Calu3 (cell line): ENCODE results near the gene TRMT10A. TPM values are rescaled to one million over a fixed set of nuclear protein-coding genes. Genes with fewer than 3 reads are reported as not detected.
A peak's percentile ranks its signal among the peaks of the same experiment; 100 is the strongest.

Experiments
- Bru-seq: library from RNA; stranded (reverse); fragments of 400-500 nt; gene quantifications from one replicate; lab custom pipeline; 2021; lab: Mats Ljungman, UMichigan
- BruChase-seq, 2 experiments: library from RNA; stranded (reverse); fragments of 400-500 nt; gene quantifications; one replicate each; lab custom pipeline; 2021; lab: Mats Ljungman, UMichigan
- BruUV-seq: library from RNA; stranded (reverse); fragments of 400-500 nt; replicated peaks from 2 replicates; lab custom pipeline; 2021; lab: Mats Ljungman, UMichigan
- CTCF ChIA-PET: fragments of 300-600 bp; sonication (Branson Sonifier 250); formaldehyde crosslinking; loops from one replicate; lab custom pipeline; 2022; ENCODE audit warnings: antibody characterized with exemption; lab: Charles Lee
- DNase-seq: peaks from one replicate; pipeline ENCODE4 v3.0.0; 2022
- H3K27ac Mint-ChIP-seq: one replicate; pipeline ENCODE4 v1.8.0; 2022; ENCODE audit warnings: mixed read lengths; ENCODE audit not compliant: unreplicated experiment
- H3K27me3 Mint-ChIP-seq: one replicate; pipeline ENCODE4 v1.8.0; 2022; ENCODE audit warnings: mixed read lengths; ENCODE audit not compliant: unreplicated experiment
- H3K36me3 Mint-ChIP-seq: one replicate; pipeline ENCODE4 v1.8.0; 2022; ENCODE audit warnings: mild to moderate bottlenecking, moderate library complexity, mixed read lengths; ENCODE audit not compliant: insufficient read depth, unreplicated experiment
- H3K4me1 Mint-ChIP-seq: one replicate; pipeline ENCODE4 v1.8.0; 2022; ENCODE audit warnings: mild to moderate bottlenecking, low read depth, mixed read lengths; ENCODE audit not compliant: unreplicated experiment
- H3K4me3 Mint-ChIP-seq: one replicate; pipeline ENCODE4 v1.8.0; 2022; ENCODE audit warnings: mild to moderate bottlenecking, low read depth, moderate library complexity, mixed read lengths; ENCODE audit not compliant: unreplicated experiment
- H3K9me3 Mint-ChIP-seq: one replicate; pipeline ENCODE4 v1.8.0; 2022; ENCODE audit warnings: low read depth, mixed read lengths; ENCODE audit not compliant: unreplicated experiment
- intact Hi-C: fragments of 100-400 bp; cut with micrococcal nuclease; formaldehyde crosslinking; loops from one replicate; pipeline ENCODE4 v1.10.0; 2022; ENCODE audit not compliant: unreplicated experiment
- long read RNA-seq: library from polyadenylated mRNA; stranded (forward); transcript quantifications from one replicate; pipeline ENCODE4 v2.0.0, GENCODE V29; 2022
- total RNA-seq: library from RNA; stranded (reverse); gene quantifications from 2 replicates; pipeline ENCODE4 v1.2.3, GENCODE V29; 2022
- TF ChIP-seq, protein P1 (sequence below): fragments of 200-600 bp; IDR thresholded peaks from one replicate; pipeline ENCODE4 v1.8.0; 2022; ENCODE audit warnings: antibody characterized with exemption; ENCODE audit not compliant: unreplicated experiment

TRMT10A gene, protein sequence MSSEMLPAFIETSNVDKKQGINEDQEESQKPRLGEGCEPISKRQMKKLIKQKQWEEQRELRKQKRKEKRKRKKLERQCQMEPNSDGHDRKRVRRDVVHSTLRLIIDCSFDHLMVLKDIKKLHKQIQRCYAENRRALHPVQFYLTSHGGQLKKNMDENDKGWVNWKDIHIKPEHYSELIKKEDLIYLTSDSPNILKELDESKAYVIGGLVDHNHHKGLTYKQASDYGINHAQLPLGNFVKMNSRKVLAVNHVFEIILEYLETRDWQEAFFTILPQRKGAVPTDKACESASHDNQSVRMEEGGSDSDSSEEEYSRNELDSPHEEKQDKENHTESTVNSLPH
- total RNA-seq (2.6 and 2.9 TPM in 2 replicates), Bru-seq, nascent RNA (percentile 46 among the genes with signal in this experiment), BruChase-seq, experiment 1, labeled RNA remaining after a 6-hour chase (percentile 52 among the genes with signal in this experiment), BruChase-seq, experiment 2, labeled RNA remaining after a 2-hour chase (percentile 50 among the genes with signal in this experiment)
- long read RNA-seq, transcript TRMT10A-202 (8 exons, 1,638 nt), result major isoform, 7 of 17 reads
- long read RNA-seq, partial matches to known transcripts, result 1 of 17 reads
- long read RNA-seq, other reads (novel, unspliced or antisense), result 5 of 17 reads

DNA sequence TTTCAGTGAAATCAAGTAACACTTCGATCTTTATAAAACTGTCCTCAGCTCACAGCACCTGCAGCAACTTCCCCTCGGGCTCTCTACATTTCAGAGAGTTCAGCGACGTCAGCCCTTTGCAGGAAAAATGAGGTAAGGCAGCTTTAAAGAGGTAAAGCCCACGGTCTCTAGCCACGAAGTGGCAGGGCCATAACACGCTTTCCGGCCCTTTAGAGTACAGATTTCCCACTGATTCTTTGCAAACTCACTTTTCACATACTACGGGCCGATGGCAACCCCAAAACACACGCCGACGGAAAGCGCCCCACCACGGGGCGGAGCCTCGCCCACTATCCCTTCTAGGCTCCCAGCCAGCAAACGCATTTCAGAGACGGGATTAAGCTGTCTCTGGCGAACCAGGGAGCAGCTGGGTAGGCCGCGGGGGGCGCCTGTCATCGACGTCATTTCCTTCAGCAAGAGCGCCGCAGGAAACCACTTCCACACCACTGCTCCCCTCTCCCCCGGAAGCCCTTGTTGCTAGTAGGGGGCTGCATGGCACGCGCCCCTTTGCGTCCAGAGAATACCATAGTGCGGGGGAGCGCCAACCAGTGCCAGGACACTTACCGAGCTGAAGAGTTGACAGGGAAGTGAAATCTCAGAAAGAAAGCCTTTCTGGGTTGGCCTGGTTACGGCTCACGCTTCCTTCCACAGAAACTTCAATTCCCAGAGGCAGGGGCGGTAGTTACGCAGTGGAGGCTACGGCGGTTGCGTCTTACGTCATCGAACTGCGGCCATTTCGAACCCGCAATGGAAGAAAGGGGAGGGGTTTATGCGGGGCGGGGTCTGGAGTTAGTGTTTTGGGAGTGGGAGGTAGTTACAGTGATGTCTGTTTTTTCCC lies at the start of gene TRMT10A:
TSS of gene TRMT10A (minus strand) at position 730 of the 877 bp plus-strand sequence. CDS start 4,701 bp downstream, outside the sequence.
- TF ChIP-seq, protein P1, sequence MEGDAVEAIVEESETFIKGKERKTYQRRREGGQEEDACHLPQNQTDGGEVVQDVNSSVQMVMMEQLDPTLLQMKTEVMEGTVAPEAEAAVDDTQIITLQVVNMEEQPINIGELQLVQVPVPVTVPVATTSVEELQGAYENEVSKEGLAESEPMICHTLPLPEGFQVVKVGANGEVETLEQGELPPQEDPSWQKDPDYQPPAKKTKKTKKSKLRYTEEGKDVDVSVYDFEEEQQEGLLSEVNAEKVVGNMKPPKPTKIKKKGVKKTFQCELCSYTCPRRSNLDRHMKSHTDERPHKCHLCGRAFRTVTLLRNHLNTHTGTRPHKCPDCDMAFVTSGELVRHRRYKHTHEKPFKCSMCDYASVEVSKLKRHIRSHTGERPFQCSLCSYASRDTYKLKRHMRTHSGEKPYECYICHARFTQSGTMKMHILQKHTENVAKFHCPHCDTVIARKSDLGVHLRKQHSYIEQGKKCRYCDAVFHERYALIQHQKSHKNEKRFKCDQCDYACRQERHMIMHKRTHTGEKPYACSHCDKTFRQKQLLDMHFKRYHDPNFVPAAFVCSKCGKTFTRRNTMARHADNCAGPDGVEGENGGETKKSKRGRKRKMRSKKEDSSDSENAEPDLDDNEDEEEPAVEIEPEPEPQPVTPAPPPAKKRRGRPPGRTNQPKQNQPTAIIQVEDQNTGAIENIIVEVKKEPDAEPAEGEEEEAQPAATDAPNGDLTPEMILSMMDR, result no peak
- H3K36me3 Mint-ChIP-seq, result peaks cover 19% of the 10 kb centered on the region
- H3K4me1 Mint-ChIP-seq, result no peaks in the 10 kb centered on the region
- no peaks in the 10 kb centered on the region for H3K9me3 Mint-ChIP-seq
- H3K27me3 Mint-ChIP-seq, result no peaks in the 10 kb centered on the region
- no TSS peak for BruUV-seq
- peak within 1 kb of the TSS; percentile 98 for H3K27ac Mint-ChIP-seq
- peak within 1 kb of the TSS; percentile 95 for H3K4me3 Mint-ChIP-seq
- CTCF ChIA-PET, result interaction anchor here (0.6 to 1.3 kb wide), 6 partner anchors 67 to 430 kb away, joined by 3 to 10 read pairs (median 3); no protein-coding TSS in a partner anchor
- intact Hi-C loops, result loop anchor here (5.0 kb wide), 2 partner anchors 69 to 324 kb away; no protein-coding TSS in a partner anchor
- peak; percentile 92 for DNase-seq

DNA sequence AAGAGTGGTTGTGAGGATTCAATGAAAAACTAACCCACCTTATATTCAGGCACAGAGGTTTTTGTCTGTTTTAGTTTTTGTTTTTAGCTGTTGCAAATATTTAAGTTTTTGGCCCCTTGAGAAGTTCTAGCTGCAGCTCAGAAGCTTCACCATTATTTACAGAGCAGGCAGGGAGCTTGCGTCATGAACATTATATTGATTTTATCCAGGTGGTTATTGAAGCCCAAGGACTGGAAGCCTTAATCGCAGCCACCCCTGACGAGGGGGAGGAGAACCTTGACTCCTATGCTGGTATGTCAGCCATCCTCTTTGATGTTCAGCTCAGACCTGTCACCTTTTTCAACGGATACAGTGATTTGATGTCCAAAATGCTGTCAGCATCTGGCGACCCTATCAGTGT lies 48.9 kb upstream of the TRMT10A start:
- Mint-ChIP-seq H3K9me3 (no peaks in the 10 kb centered on the region), H3K27me3 (no peaks in the 10 kb centered on the region), H3K27ac (no peak overlapping the region), H3K36me3 (no peaks in the 10 kb centered on the region), H3K4me1 (peaks cover 7% of the 10 kb centered on the region), H3K4me3 (no peak overlapping the region)
- intact Hi-C loops, result no loop called here
- BruUV-seq, result no TSS peak
- DNase-seq, result no peak
- TF ChIP-seq, protein P1, result no peak
- CTCF ChIA-PET, result interaction anchor here (0.7 kb wide), 1 partner anchor 14 kb away, joined by 3 read pairs; no protein-coding TSS in a partner anchor

DNA sequence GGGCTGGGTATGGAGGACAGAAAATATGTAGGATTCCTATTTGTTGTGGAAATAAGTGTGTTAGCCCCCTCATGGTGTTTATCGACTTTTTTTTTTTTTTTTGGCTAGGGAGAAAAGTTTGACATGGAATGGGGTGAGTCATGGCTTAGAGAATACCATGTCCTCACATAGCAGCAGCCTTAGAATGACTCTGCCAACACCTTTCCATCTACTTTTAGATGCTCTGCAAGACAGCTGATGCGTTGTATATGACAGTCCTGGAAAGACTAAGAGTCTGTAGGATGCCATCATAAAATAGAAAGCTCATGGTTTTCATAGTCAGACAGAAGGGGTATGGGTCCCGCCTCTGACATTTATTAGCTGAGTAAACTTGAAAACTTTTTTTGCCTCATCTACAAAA lies 48.4 kb upstream of the TRMT10A start:
- Mint-ChIP-seq H3K9me3 (no peaks in the 10 kb centered on the region), H3K36me3 (no peaks in the 10 kb centered on the region), H3K27me3 (no peaks in the 10 kb centered on the region), H3K4me3 (no peak overlapping the region), H3K27ac (no peak overlapping the region), H3K4me1 (peaks cover 7% of the 10 kb centered on the region)
- intact Hi-C loops, result no loop called here
- BruUV-seq, result no TSS peak
- TF ChIP-seq, protein P1, result no peak
- CTCF ChIA-PET, result interaction anchor here (0.7 kb wide), 1 partner anchor 13 kb away, joined by 3 read pairs; no protein-coding TSS in a partner anchor
- DNase-seq, result no peak
